HG03457 (cell line): ENCODE data around the gene ELL3.
"Not testable (repeated sequence)": the region's sequence is repeated elsewhere in the genome, so short reads cannot be mapped to it uniquely, and the experiment has no call there.

ENCODE experiments used
- ATAC-seq: cut with Tn5 transposase; IDR thresholded peaks from one replicate; pipeline ENCODE4 v1.9.1; 2021; ENCODE audit warnings: moderate number of reproducible peaks; ENCODE audit not compliant: unreplicated experiment

Gene ELL3

GRCh38 chr15:43776718-43777266 lies at the start of gene ELL3:
Gene ELL3, minus strand, starts transcription at chr15:43776966. Its CDS starts 65 bp downstream, at chr15:43776901.
- ATAC-seq, result peak; percentile 25

GRCh38 chr15:43826029-43826507 lies 49.3 kb upstream of the ELL3 start:
- no peak for ATAC-seq

GRCh38 chr15:43825305-43825704 lies 48.5 kb upstream of the ELL3 start:
- ATAC-seq, result not testable (repeated sequence)

GRCh38 chr15:43824302-43825246 lies 47.8 kb upstream of the ELL3 start, which contains the start of gene MFAP1:
Gene MFAP1, minus strand, starts transcription at chr15:43824690. Its CDS starts 121 bp downstream, at chr15:43824569.
- ATAC-seq, result peak; percentile 49

GRCh38 chr15:43821505-43821904 lies 44.7 kb upstream of the ELL3 start:
- ATAC-seq, result no peak

GRCh38 chr15:43815064-43815463 lies 38.3 kb upstream of the ELL3 start:
- ATAC-seq, result not testable (repeated sequence)

- ATAC-seq, result no peak
Measured at GRCh38 chr15:43808960-43809678, 32.4 kb upstream of the ELL3 start.

GRCh38 chr15:43808435-43808950 lies 31.7 kb upstream of the ELL3 start:
- no peak for ATAC-seq

GRCh38 chr15:43802676-43803075 lies 25.9 kb upstream of the ELL3 start:
- not testable (repeated sequence) for ATAC-seq

- peak; percentile 59 for ATAC-seq
Measured at GRCh38 chr15:43800286-43801141, 23.7 kb upstream of the ELL3 start, which contains the start of gene HYPK. Gene HYPK, plus strand, starts transcription at chr15:43800599. Its CDS starts 24 bp downstream, at chr15:43800623.

- ATAC-seq, result no peak
Measured at GRCh38 chr15:43799945-43800285, 23.1 kb upstream of the ELL3 start, which contains the start of gene SERINC4. Gene SERINC4, minus strand, starts transcription at chr15:43800220. Its CDS starts 234 bp downstream, at chr15:43799986.

GRCh38 chr15:43799209-43799944 lies 22.6 kb upstream of the ELL3 start:
- ATAC-seq, result no peak

GRCh38 chr15:43796566-43796965 lies 19.8 kb upstream of the ELL3 start:
- ATAC-seq, result no peak

- ATAC-seq, result no peak
Measured at GRCh38 chr15:43795997-43796396, 19.2 kb upstream of the ELL3 start.

- no peak for ATAC-seq
Measured at GRCh38 chr15:43795197-43795596, 18.4 kb upstream of the ELL3 start.

GRCh38 chr15:43794269-43795037 lies 17.7 kb upstream of the ELL3 start:
- no peak for ATAC-seq

GRCh38 chr15:43793647-43794046 lies 16.9 kb upstream of the ELL3 start:
- ATAC-seq, result no peak

- no peak for ATAC-seq
Measured at GRCh38 chr15:43792761-43793476, 16.2 kb upstream of the ELL3 start.
